Right lung (tissue), 5 donors: ENCODE data around the gene WDR62. TPM values are rescaled to one million over a fixed set of nuclear protein-coding genes. Genes with fewer than 3 reads are reported as not detected.

Experiments
- DNase-seq, 2 donors: peaks; one replicate each; pipeline ENCODE4 v3.0.0-alpha.2; 2013
- polyA plus RNA-seq, 5 donors: library from polyadenylated mRNA; unstranded; fragments of 120-200 nt; gene quantifications; one replicate each; pipeline versions ENCODE4 v1.2.1 to v1.2.3, GENCODE V29; 2013; ENCODE audit warnings: inconsistent platforms in 1 of 5, low replicate concordance in 1 of 5; ENCODE audit not compliant: insufficient read length in 5 of 5, insufficient read depth in 1 of 5

Gene WDR62
- polyA plus RNA-seq, 5 donors = 4.3 to 6.0 (median 4.9) TPM

GRCh38 chr19:36079389-36079945 is 24.8 kb downstream of the WDR62 start:
- no peak for DNase-seq

DNA sequence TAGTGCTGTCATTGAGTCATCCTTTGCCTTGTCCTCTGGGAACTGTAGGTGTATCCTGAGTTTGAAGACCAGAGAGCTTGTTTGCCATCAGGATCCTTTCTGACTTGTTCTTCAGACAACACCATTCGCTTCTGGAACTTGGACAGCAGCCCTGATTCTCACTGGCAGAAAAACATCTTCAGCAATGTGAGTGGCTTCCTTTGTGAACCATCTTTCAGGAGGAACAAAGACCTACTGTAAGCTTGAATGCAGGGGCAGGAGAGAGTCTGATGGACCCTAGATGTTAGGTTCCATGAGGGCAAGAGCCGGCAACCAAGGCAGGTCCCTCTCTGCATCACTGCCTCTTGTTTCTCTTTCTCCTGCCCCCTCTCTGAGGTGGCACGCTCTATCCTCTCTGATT is 26.7 kb downstream of the WDR62 start:
- no peak for DNase-seq

DNA sequence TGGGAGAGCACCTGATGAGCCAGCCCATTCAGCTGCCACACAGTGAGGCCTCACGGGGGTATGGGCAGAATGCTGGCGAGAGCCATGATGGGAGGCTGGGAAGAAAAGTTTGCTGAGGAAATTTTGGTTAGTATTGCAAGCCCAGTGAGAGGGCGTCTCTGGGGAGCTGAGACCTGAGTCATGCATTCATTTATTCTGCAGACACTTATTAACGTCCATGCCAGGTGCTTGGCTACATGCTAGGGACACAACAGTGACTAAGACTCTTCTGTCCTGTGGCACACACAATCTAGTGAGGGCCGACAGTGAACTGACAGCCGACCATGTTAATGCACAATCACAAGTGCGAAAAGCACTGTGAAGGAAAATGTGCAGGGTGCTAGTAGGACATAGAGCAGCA is 27.2 kb downstream of the WDR62 start:
- no peak for DNase-seq

GRCh38 chr19:36082916-36083315 is 28.2 kb downstream of the WDR62 start:
- no peak for DNase-seq

DNA sequence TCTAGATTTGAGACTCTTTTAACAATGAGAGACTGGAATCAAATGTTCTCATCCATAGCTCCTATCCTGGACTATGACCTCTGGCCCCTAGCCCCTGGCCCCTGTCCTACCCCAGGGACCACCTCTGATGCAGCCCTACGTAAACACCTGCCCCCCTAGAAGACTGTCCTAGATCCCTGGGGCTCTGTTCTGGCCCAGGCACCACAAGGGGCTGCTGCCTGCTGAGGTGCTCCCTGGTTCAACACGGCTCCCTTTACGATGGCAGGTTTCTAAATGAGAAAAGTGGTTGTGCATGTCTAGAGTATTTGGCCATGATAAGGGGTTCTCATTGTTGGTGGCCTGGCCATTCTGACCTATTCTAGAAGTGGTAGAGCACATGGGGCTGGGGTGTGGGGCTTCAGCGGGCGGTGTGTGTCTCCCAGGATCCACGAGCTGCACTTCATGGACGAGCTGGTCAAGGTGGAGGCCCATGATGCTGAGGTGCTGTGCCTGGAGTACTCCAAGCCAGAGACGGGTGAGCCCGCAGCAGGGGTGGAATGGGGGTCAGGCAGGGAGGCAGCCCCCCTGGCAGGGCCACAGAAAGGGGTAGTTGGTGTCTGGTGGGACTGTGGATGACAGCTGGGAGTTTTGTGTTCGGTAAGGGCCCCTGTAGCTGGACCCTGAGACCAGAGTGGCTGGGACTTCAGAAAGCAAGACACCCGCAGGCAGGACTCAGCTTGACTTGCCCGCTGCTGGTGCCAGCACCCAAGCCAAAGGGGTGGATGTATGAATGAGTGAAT is 29.7 kb downstream of the WDR62 start:
- DNase-seq = no peak

GRCh38 chr19:36086326-36086725 is 31.6 kb downstream of the WDR62 start:
- DNase-seq = no peak

- DNase-seq = no peak
These were observed 35.1 kb downstream of the WDR62 start for GRCh38 chr19:36089847-36090246.

DNA sequence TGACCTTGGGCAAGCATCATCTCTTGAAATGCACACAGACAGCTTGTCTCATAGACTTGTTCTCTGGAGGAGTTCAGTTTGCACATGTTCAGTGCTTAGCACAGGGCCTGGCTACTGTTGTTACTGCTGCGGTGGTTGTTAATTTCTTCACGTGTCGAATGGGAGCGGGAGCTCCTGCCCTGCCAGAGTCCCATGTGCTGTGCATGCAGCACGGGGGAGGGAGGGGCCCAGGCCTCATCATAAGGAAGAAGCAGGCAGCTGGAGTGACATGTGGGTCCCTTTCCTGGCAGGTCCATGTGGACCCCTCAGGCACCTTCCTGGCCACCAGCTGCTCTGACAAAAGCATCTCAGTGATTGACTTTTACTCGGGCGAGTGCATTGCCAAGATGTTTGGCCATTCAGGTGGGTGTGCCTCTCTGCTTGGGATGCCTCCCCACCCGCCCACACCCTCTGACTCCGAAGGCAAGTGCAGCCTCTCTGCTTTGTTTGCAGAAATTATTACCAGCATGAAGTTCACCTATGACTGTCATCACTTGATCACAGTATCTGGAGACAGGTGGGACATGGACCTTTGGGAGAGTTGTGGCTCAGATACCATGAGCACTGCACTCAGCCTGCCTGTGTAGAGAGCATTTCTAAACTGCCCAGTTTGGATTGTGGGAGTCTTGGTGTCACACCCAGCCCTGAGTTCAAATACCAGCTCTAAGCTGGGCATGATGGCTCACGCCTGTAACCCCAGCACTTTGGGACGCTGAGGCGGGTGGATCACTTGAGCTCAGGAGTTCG is 36.4 kb downstream of the WDR62 start:
- no peak for DNase-seq

DNA sequence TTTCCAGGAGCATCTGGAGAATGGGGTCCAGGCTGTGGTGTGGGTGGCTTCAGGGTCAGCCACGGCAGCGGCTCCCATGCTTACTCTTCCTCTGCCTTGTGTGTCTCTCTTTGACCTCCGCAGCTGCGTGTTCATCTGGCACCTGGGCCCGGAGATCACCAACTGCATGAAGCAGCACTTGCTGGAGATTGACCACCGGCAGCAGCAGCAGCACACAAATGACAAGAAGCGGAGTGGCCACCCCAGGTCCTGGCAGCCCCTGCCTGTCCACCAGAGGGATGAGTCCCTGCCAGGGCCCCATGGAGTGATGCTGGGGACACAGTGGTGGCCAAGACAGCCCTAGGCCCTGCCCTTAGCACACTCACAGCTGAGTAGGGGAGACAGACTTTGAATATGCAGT is 37.9 kb downstream of the WDR62 start:
- no peak for DNase-seq

- no peak for DNase-seq
These were observed 38.5 kb downstream of the WDR62 start for GRCh38 chr19:36093146-36093662.

DNA sequence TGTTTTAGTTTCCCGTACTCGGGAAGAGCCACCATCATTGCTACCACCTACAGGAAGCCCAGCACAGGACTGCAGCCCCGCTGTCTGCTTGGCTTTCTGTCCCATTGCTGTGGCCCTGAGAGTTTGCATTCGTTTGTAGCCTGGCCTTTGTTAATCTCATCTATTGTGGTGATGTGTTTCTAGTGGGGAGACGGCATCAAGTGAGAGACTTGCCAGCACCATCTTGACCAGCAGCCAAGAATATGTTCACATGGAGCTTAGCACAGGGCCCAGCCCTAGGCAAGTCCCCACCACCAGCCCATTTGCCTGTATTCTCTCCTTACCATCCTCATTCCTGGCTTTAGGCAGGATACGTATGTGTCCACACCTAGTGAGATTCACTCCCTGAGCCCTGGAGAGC is 39.0 kb downstream of the WDR62 start:
- no peak for DNase-seq

GRCh38 chr19:36097036-36097435 is 42.3 kb downstream of the WDR62 start:
- no peak for DNase-seq

- DNase-seq = no peak
These were observed 44.6 kb downstream of the WDR62 start for GRCh38 chr19:36099166-36099785.

DNA sequence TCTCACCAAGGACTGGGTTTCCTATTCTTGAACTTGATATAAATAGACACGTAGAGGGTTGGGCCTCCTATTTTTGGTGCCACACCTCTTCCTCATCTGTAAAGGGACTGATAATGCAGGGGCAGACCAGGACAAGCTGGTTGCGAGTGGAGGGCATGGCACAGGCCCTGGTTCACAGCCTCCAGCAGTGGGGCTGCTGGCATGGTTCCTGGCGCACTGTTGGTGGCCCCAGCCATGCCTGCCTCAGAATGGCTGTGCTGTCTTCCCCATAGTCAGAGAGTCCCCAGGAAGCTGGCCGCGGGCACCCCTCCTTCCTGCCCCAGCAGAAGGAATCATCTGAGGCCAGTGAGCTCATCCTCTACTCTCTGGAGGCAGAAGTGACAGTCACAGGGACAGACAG is 45.8 kb downstream of the WDR62 start:
- no peak for DNase-seq

DNA sequence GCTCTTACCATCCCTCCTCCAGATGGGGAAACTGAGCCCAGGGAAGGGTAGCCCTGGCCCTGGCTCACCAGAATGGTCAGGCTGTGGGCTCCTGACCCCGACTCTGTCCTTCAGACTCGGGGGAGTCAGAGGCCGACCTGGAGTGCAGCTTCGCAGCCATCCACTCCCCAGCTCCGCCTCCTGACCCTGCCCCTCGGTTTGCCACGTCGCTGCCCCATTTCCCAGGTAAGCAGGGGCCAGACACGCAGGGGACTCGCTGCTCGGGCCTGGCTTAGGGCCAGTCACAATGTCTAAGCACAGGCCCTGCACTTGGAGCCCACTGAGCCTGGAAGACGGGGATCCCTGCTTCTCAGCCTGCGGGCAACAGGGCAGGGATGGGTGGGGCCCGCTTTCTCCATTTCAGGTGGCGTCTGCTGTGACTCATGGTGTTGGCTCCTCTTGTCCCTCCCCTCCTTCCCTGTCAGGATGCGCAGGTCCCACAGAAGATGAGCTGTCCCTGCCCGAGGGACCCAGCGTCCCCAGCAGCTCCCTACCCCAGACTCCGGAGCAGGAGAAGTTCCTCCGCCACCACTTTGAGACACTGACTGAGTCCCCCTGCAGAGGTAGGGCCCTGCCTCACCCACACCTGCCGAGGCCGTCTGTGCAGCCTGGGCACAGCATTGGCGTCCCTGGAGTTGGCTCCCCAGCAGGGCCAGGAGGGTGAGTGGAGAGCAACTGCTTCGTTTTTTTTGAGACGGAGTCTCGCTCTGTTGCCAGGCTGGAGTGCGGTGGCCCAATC is 47.0 kb downstream of the WDR62 start:
- no peak for DNase-seq

GRCh38 chr19:36103040-36103626 is 48.4 kb downstream of the WDR62 start:
- DNase-seq = no peak

DNA sequence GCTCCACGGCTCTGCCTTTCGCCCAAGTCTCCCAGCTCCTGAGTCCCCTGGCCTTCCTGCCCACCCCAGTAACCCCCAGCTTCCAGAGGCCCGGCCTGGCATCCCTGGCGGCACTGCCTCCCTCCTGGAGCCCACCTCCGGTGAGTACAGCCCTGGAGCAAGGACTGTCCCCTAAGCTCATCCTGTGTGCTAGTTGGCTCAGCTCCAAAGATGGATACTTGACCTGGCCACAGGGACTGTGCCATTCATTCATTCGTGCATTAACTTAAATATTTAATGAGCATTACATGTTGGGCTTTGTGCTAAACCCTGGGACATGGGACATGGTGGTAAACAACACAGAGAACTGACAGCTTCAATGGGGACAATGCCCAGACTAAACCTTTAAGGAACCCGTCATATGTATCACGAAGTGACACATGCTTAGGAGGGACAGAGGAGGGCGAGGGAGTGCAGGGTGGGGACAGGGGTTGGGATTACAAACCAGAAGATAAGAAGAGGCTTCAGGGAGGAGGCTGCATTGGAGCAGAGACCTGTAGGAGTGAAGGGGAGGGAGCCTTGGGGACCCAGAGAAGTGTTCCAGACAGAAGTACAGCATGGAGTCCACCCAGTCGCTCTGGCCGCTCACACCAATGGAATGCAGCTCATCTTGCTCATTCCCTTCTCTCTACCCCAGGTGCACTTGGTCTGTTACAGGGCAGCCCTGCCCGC is 49.3 kb downstream of the WDR62 start:
- no peak for DNase-seq

- no peak for DNase-seq
These were observed 51.7 kb downstream of the WDR62 start for GRCh38 chr19:36106441-36106840.

- no peak for DNase-seq
These were observed 52.3 kb downstream of the WDR62 start for GRCh38 chr19:36106991-36107390.

- DNase-seq = no peak
These were observed 54.0 kb downstream of the WDR62 start for GRCh38 chr19:36108684-36109083.
